Colonic mucosa (tissue), 4 donors: Measurements from ENCODE around the gene ADCY9. TPM values are rescaled to one million over a fixed set of nuclear protein-coding genes. Genes with fewer than 3 reads are reported as not detected.

Source experiments
- DNase-seq: peaks from one replicate; pipeline ENCODE4 v3.0.0-alpha.2; 2020
- H3K27ac ChIP-seq: fragments of 200-600 bp; one replicate; pipeline ENCODE4 v1.8.0; 2021
- H3K27me3 ChIP-seq: fragments of 200-600 bp; one replicate; pipeline ENCODE4 v1.8.0; 2021
- H3K36me3 ChIP-seq: fragments of 200-600 bp; one replicate; pipeline ENCODE4 v1.8.0; 2021
- H3K4me1 ChIP-seq: fragments of 200-600 bp; one replicate; pipeline ENCODE4 v1.8.0; 2021; ENCODE audit warnings: mild to moderate bottlenecking
- H3K4me3 ChIP-seq: fragments of 200-600 bp; one replicate; pipeline ENCODE4 v1.8.0; 2021
- H3K9ac ChIP-seq, 2 donors: one replicate each; pipeline ENCODE4 v1.7.0; 2013; ENCODE audit warnings: control low read depth in 2 of 2, low read depth in 2 of 2, low read length in 2 of 2
- H3K9me3 ChIP-seq: fragments of 200-600 bp; one replicate; pipeline ENCODE4 v1.8.0; 2021
- intact Hi-C: fragments of 100-400 bp; cut with DNase I; formaldehyde crosslinking; loops from one replicate; pipeline ENCODE4 v1.14.1; 2022
- total RNA-seq, 2 donors: library from RNA; stranded (reverse); fragmentation: NEBNext Ultra II Directional in 1 of 2; extraction: Animal tissue kit (Norgen Biotek cat#: 25700) in 1 of 2; gene quantifications; one replicate each; pipeline ENCODE4 v1.2.1, GENCODE V29; 2021
- TF ChIP-seq, protein P1 (sequence below): fragments of 200-600 bp; IDR thresholded peaks from one replicate; pipeline ENCODE4 v1.8.0; 2022; ENCODE audit warnings: antibody characterized with exemption, mild to moderate bottlenecking
- donor health status: healthy.
- donor health status: DM: no; HTN: no; CAD: no.
- donor health status: DM: no; HTN: no; CAD: no.

The ADCY9 gene
- total RNA-seq, 2 donors from 2014 or later = 23.8 to 25.6 TPM

DNA sequence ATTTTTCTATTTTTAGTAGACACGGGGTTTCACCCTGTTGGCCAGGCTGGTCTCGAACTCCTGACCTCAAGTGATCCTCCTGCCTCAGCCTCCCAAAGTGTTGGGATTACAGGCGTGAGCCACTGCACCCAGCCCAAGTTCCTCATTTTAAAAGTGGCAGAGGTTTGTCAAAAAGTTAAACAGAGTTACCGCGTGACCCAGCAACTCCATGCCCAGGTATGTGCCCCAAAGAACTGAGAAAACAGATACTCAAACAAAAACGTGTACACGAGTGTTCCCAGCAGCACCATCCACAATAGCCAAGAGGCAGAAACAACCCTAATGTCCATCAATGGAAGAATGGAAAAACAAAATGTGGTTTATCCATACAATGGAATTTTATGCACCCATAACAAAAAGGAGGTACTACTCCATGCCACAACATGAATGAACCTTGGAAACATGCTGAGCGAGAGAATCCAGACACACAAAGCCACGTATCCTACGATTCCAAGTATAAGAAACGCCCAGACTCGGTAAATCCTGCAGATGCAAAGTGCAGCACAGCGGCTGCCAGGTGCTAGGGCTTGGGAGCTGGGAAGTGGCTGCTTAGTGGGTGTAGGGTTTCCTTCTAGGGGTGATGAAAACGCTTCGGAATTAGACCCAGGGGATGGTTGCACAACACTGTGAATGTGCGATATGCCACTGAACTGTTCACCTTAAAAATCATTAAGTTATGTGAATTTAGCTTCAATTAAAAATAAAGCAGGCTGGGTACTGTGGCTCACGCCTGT is 24.8 kb downstream of the ADCY9 start:
- DNase-seq = no peak
- TF ChIP-seq, protein P1, sequence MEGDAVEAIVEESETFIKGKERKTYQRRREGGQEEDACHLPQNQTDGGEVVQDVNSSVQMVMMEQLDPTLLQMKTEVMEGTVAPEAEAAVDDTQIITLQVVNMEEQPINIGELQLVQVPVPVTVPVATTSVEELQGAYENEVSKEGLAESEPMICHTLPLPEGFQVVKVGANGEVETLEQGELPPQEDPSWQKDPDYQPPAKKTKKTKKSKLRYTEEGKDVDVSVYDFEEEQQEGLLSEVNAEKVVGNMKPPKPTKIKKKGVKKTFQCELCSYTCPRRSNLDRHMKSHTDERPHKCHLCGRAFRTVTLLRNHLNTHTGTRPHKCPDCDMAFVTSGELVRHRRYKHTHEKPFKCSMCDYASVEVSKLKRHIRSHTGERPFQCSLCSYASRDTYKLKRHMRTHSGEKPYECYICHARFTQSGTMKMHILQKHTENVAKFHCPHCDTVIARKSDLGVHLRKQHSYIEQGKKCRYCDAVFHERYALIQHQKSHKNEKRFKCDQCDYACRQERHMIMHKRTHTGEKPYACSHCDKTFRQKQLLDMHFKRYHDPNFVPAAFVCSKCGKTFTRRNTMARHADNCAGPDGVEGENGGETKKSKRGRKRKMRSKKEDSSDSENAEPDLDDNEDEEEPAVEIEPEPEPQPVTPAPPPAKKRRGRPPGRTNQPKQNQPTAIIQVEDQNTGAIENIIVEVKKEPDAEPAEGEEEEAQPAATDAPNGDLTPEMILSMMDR = no peak
- no peak overlapping the region for H3K9ac ChIP-seq
- no peaks in the 10 kb centered on the region for H3K4me1 ChIP-seq
- intact Hi-C loops = no loop called here
- no peaks in the 10 kb centered on the region for H3K36me3 ChIP-seq
- no peak overlapping the region for H3K27ac ChIP-seq
- H3K9me3 ChIP-seq = no peaks in the 10 kb centered on the region
- no peak overlapping the region for H3K4me3 ChIP-seq
- no peaks in the 10 kb centered on the region for H3K27me3 ChIP-seq

DNA sequence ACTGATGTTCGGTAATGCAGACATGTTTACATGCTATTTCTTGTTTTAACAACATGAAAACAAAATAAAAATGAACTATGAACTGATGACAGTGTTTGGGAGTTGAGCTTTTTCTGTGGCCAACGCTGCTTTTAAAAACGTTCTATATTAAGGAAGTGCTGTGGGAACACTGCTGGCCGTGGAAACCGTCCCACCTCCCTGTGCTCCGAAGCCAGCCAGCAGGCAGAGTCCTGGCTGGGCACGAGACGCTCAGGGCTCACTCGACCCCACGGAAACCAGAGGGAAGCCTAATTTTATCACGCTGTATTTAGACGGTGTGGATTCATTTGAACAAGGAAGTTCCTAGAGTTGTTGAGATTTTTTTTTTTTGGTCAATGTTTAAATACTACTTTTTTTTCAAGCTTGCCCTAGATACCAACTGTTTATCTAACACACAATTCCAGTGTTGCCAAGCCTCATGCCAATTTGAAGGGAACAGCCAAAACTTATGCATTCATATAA is 25.8 kb downstream of the ADCY9 start:
- intact Hi-C loops = no loop called here

DNA sequence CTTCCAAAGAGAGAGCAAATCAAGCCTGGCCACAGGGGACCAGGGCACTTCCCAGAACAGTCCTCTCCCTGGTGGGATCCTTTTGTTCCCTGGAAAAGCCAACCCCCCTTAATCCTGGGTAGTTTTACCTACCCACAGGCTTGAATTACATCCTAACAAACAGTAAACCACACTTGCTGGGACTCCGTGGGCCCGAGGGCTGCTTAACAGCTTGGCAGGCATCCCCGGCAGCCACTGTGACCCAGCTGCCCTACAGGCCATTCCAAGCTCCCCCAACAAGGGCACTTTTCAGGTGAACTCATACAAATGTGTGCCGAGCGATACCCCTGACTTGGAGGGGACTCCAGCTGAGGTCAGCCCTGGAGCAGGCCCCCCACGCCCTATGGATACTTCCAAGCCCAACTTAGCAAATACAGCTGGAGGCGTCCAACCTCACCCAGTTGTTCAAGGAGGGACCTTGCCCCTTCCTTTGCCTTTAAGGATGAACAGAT is 26.4 kb downstream of the ADCY9 start:
- TF ChIP-seq, protein P1 = no peak
- Histone ChIP-seq H3K27me3 (no peaks in the 10 kb centered on the region), H3K4me3 (no peak overlapping the region), H3K36me3 (no peaks in the 10 kb centered on the region), H3K9ac (peak overlapping the region in 1 of 2 donors; percentile 64), H3K9me3 (no peaks in the 10 kb centered on the region), H3K4me1 (no peaks in the 10 kb centered on the region), H3K27ac (peak overlapping the region; percentile 3)
- peak; percentile 47 for DNase-seq
- intact Hi-C loops = no loop called here

More for the DNA sequence above, 25.8 kb downstream of the ADCY9 start:
- H3K9me3 ChIP-seq = no peaks in the 10 kb centered on the region
- H3K4me1 ChIP-seq = no peaks in the 10 kb centered on the region
- H3K27me3 ChIP-seq = no peaks in the 10 kb centered on the region
- TF ChIP-seq, protein P1 = no peak
- H3K4me3 ChIP-seq = no peak overlapping the region
- peak overlapping the region in 1 of 2 donors; percentile 64 for H3K9ac ChIP-seq
- peak; percentile 56 for DNase-seq
- H3K36me3 ChIP-seq = no peaks in the 10 kb centered on the region
- H3K27ac ChIP-seq = peak overlapping the region; percentile 3

DNA sequence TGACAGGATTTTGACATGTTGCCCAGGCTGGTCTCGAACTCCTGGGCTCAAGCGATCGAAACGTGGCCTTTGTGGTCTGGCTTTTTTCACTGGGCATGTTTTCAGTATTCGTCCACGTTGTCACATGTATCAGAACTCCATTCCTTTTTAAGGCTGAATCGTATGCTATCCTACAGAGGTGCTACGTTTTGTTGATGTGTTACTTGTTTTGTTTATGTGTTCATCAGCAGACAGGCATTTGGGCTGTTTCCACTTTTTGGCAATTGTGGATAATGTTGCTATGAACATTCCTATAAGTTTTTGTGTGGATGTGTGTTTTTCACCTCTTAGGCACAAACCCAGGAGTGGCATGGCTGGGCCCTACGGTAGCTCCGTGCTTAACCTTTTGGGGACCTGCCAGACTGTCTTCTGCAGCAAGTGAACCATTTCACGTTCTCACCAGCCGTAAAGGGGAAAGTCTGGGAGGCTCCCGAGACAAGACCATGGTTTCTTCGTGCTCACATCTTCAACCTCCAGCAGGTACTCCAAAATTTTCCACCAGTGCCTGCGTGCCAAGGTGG is 26.9 kb downstream of the ADCY9 start:
- H3K4me1 ChIP-seq = no peaks in the 10 kb centered on the region
- H3K9ac ChIP-seq = peak overlapping the region in 1 of 2 donors; percentile 64
- no peak overlapping the region for H3K27ac ChIP-seq
- H3K27me3 ChIP-seq = no peaks in the 10 kb centered on the region
- intact Hi-C loops = no loop called here
- DNase-seq = no peak
- H3K4me3 ChIP-seq = no peak overlapping the region
- no peaks in the 10 kb centered on the region for H3K36me3 ChIP-seq
- TF ChIP-seq, protein P1 = no peak
- no peaks in the 10 kb centered on the region for H3K9me3 ChIP-seq

DNA sequence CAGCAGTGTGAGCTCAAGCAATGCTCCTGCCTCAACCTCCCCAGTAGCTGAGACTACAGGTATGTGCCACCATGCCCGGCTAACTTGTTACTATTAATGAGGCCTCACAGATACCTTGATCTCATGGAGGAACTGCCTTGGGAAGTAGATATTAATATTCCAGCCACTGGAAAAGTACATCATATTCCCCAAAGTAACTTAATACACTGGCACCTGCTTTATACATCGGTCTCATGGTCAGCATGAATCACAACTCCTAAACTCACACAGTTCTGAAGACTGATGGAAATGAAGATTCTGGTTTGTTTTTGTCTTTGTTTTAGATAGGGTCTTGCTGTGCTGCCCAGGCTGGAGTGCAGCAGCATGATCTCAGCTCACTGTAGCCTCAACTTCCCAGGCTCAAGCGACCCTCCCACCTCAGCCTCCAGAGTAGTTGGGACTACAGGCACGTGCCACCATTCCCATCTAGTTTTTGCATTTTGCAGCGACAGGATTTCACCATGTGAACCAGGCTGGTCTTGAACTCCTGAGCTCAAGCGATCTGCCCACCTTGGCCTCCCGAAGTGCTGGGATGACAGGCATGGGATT is 28.2 kb downstream of the ADCY9 start:
- no peaks in the 10 kb centered on the region for H3K9me3 ChIP-seq
- no peak for DNase-seq
- no peak overlapping the region for H3K9ac ChIP-seq
- TF ChIP-seq, protein P1 = no peak
- H3K27ac ChIP-seq = no peak overlapping the region
- intact Hi-C loops = no loop called here
- H3K4me3 ChIP-seq = no peak overlapping the region
- no peaks in the 10 kb centered on the region for H3K27me3 ChIP-seq
- no peaks in the 10 kb centered on the region for H3K4me1 ChIP-seq
- H3K36me3 ChIP-seq = no peaks in the 10 kb centered on the region
